ENCODE measurements around the gene PPDPF. TPM values are rescaled to one million over a fixed set of nuclear protein-coding genes. Genes with fewer than 3 reads are reported as not detected.
"Not testable (repeated sequence)": the region's sequence is repeated elsewhere in the genome, so short reads cannot be mapped to it uniquely, and the experiment has no call there.

The PPDPF gene
- total and polyA plus RNA-seq, 4 donors, result 36.9 to 545 (median 474) TPM

- DNase-seq (no peak), ATAC-seq (ENCODE audit: insufficient read depth, low FRiP score) (no peak)
- TF ChIP-seq, protein P1, sequence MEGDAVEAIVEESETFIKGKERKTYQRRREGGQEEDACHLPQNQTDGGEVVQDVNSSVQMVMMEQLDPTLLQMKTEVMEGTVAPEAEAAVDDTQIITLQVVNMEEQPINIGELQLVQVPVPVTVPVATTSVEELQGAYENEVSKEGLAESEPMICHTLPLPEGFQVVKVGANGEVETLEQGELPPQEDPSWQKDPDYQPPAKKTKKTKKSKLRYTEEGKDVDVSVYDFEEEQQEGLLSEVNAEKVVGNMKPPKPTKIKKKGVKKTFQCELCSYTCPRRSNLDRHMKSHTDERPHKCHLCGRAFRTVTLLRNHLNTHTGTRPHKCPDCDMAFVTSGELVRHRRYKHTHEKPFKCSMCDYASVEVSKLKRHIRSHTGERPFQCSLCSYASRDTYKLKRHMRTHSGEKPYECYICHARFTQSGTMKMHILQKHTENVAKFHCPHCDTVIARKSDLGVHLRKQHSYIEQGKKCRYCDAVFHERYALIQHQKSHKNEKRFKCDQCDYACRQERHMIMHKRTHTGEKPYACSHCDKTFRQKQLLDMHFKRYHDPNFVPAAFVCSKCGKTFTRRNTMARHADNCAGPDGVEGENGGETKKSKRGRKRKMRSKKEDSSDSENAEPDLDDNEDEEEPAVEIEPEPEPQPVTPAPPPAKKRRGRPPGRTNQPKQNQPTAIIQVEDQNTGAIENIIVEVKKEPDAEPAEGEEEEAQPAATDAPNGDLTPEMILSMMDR (IDR thresholded peaks at IDR 0.05; ENCODE audit: control extremely low read depth, extremely low read depth), result no peak
- H3K4me3 ChIP-seq, result no peak overlapping the region
- H3K9me3 ChIP-seq (ENCODE audit: control insufficient read depth in 4 of 4, insufficient read depth in 3 of 4, low read length in 3 of 4), result peaks cover 0 to 13% (median 0%) of the 10 kb centered on the region in 4 donors
- H3K27ac ChIP-seq (ENCODE audit: low read depth in 1 of 2, low read length in 1 of 2), result no peak overlapping the region
- 84 to 89% methylated on average over 34 of the region's 34 CpGs for WGBS, 2 donors
- H3K4me1 ChIP-seq (ENCODE audit: control insufficient read depth in 5 of 5, insufficient read depth in 5 of 5, low read length in 5 of 5), result peaks cover 0 to 5% (median 0%) of the 10 kb centered on the region in 5 donors
- H3K27me3 ChIP-seq (ENCODE audit: control insufficient read depth in 3 of 3, insufficient read depth in 3 of 3, low read length in 2 of 3), result peaks cover 14 to 50% (median 27%) of the 10 kb centered on the region in 3 donors
- H3K36me3 ChIP-seq (ENCODE audit: control insufficient read depth in 4 of 4, insufficient read depth in 4 of 4, low read length in 4 of 4), result no peaks in the 10 kb centered on the region
- H3K9ac ChIP-seq (ENCODE audit: insufficient read depth in 1 of 2, low read length in 2 of 2), result no peak overlapping the region
These were observed 41.9 kb upstream of the PPDPF start for GRCh38 chr20:63478346-63479302.

- not testable (repeated sequence) for H3K4me1 ChIP-seq (ENCODE audit: control insufficient read depth in 5 of 5, insufficient read depth in 5 of 5, low read length in 5 of 5); H3K9ac ChIP-seq (ENCODE audit: insufficient read depth in 1 of 2, low read length in 2 of 2); H3K4me3 ChIP-seq; H3K27ac ChIP-seq (ENCODE audit: low read depth in 1 of 2, low read length in 1 of 2); H3K36me3 ChIP-seq (ENCODE audit: control insufficient read depth in 4 of 4, insufficient read depth in 4 of 4, low read length in 4 of 4); DNase-seq; ATAC-seq (ENCODE audit: insufficient read depth, low FRiP score)
- peaks cover 9 to 37% (median 16%) of the 10 kb centered on the region in 3 donors for H3K27me3 ChIP-seq (ENCODE audit: control insufficient read depth in 3 of 3, insufficient read depth in 3 of 3, low read length in 2 of 3)
- peaks cover 0 to 13% (median 0%) of the 10 kb centered on the region in 4 donors for H3K9me3 ChIP-seq (ENCODE audit: control insufficient read depth in 4 of 4, insufficient read depth in 3 of 4, low read length in 3 of 4)
- 50 to 61% methylated on average over 32 of the region's 32 CpGs for WGBS, 2 donors
These were observed 40.7 kb upstream of the PPDPF start for GRCh38 chr20:63479695-63480419.

DNA sequence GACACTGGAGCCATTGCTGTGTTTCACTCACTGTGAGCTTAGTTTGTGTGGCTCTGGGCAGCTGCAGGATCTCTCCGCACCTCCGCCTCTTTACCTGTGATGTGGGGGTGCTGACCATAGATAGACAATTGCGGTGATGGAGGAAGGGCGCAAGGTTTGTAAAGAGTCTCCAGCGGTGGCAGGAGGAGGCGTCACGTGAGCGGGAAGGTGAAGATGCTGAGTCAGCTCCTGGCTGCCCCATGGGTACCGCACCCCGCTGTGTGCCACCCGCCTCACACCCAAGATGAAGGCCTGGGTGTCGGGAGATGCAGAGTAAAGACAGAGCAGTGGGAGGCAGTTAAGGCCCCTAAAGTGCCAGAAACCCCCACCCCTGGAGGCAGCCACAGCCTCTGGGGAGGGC, 39.1 kb upstream of the PPDPF start:
- TF ChIP-seq, protein P1 (IDR thresholded peaks at IDR 0.05; ENCODE audit: control extremely low read depth, extremely low read depth), result no peak
- 62 to 77% methylated on average over 12 of the region's 12 CpGs for WGBS, 2 donors
- ATAC-seq (ENCODE audit: insufficient read depth, low FRiP score) (no peak), DNase-seq (no peak)
- Histone ChIP-seq H3K4me3 (no peak overlapping the region), H3K9me3 (ENCODE audit: control insufficient read depth in 4 of 4, insufficient read depth in 3 of 4, low read length in 3 of 4) (peaks cover 0 to 12% (median 0%) of the 10 kb centered on the region in 4 donors), H3K36me3 (ENCODE audit: control insufficient read depth in 4 of 4, insufficient read depth in 4 of 4, low read length in 4 of 4) (no peaks in the 10 kb centered on the region), H3K9ac (ENCODE audit: insufficient read depth in 1 of 2, low read length in 2 of 2) (no peak overlapping the region), H3K4me1 (ENCODE audit: control insufficient read depth in 5 of 5, insufficient read depth in 5 of 5, low read length in 5 of 5) (peaks cover 0 to 5% (median 0%) of the 10 kb centered on the region in 5 donors), H3K27ac (ENCODE audit: low read depth in 1 of 2, low read length in 1 of 2) (no peak overlapping the region), H3K27me3 (ENCODE audit: control insufficient read depth in 3 of 3, insufficient read depth in 3 of 3, low read length in 2 of 3) (peaks cover 2 to 36% (median 6%) of the 10 kb centered on the region in 3 donors)

Measured in lung (tissue), 12 donors.